K562 (cell line): ENCODE results near the gene GRK3. TPM values are rescaled to one million over a fixed set of nuclear protein-coding genes. Genes with fewer than 3 reads are reported as not detected.
"Not testable (repeated sequence)": the region's sequence is repeated elsewhere in the genome, so short reads cannot be mapped to it uniquely, and the experiment has no call there.

Source experiments
- ATAC-seq: fragments of 200-7000 bp; cut with Tn5 transposase; 3 replicates; pipeline ENCODE4 v1.9.1; 2020; ENCODE audit warnings: moderate library complexity
- BruUV-seq: library from RNA; stranded (reverse); fragments of 400-500 nt; replicated peaks from 2 replicates; lab custom pipeline; 2021; lab: Mats Ljungman, UMichigan
- CTCF ChIA-PET: fragments of 300-600 bp; formaldehyde crosslinking; extraction: SDS; loops from one replicate; lab custom pipeline; 2021; ENCODE audit warnings: low intra/inter-chr PET ratio; lab: Yijun Ruan, JAX
- POLR2A ChIA-PET: fragments of 300-600, 350-650 bp; sonication (Branson Sonifier 250); formaldehyde crosslinking; extraction: SDS; loops from one replicate; lab custom pipeline; 2021; ENCODE audit warnings: antibody characterized with exemption, inconsistent platforms; lab: Yijun Ruan, JAX
- DNase-seq, 4 experiments: peaks; one replicate each; pipeline versions ENCODE4 v3.0.0 to v3.0.0-alpha.2; 2011 to 2018; ENCODE audit warnings: low spot score in 3 of 4, mixed read lengths in 3 of 4; ENCODE audit errors: extremely low read depth in 1 of 4
- FAIRE-seq: peaks from 2 replicates; lab custom pipeline; 2011; peaks lifted over from hg19 to GRCh38; lab: Jason Lieb, UNC
- H2AFZ ChIP-seq: 2 replicates; pipeline ENCODE4 v1.6.0; 2011; ENCODE audit warnings: low read depth, low read length, control low read depth, inconsistent platforms
- H3K27ac ChIP-seq: fragments of 200-600 bp; 3 replicates; pipeline ENCODE4 v1.8.0; 2011; ENCODE audit warnings: low read depth, mild to moderate bottlenecking, control low read depth, inconsistent platforms, low read length, moderate library complexity, mixed read lengths; ENCODE audit errors: extremely low read depth
- H3K27me3 ChIP-seq, 2 experiments: fragments of 300-600 bp in 1 of 2; 2 replicates in 1 of 2; 3 replicates in 1 of 2; pipeline versions ENCODE4 v1.6.0 to v1.8.0; 2011; ENCODE audit warnings: inconsistent platforms in 2 of 2, low read length in 2 of 2, mild to moderate bottlenecking in 1 of 2, mixed read lengths in 1 of 2, moderate library complexity in 1 of 2; ENCODE audit not compliant: control insufficient read depth in 2 of 2, insufficient read depth in 2 of 2
- H3K36me3 ChIP-seq: fragments of 300-600 bp; 3 replicates; pipeline ENCODE4 v1.8.0; 2011; ENCODE audit warnings: mild to moderate bottlenecking, low read length, inconsistent platforms; ENCODE audit not compliant: control insufficient read depth, insufficient read depth
- H3K4me1 ChIP-seq, 2 experiments: fragments of 200-600 bp in 1 of 2; replicated peaks in 1 of 2; 2 replicates in 1 of 2; 3 replicates in 1 of 2; pipeline versions ENCODE4 v1.5.1 to v1.8.0; 2011; ENCODE audit warnings: inconsistent platforms in 2 of 2, low read length in 2 of 2, mild to moderate bottlenecking in 1 of 2, mixed read lengths in 1 of 2, moderate library complexity in 1 of 2; ENCODE audit not compliant: control insufficient read depth in 2 of 2, insufficient read depth in 2 of 2
- H3K4me2 ChIP-seq: 2 replicates; pipeline ENCODE4 v1.6.1; 2011; ENCODE audit warnings: low read length, control low read depth, inconsistent platforms, mixed read lengths; ENCODE audit not compliant: insufficient read depth
- H3K4me3 ChIP-seq: fragments of 200-600 bp; sonication (generic), shearing (Covaris generic); 2 replicates; pipeline ENCODE4 v1.5.1; 2016; ENCODE audit warnings: control low read depth, inconsistent platforms
- H3K79me2 ChIP-seq: fragments of 200-600 bp; 3 replicates; pipeline ENCODE4 v1.8.0; 2011; ENCODE audit warnings: low read length, inconsistent platforms; ENCODE audit not compliant: control insufficient read depth, insufficient read depth
- H3K9ac ChIP-seq, 2 experiments: 2 replicates each; pipeline versions ENCODE4 v1.6.0 to v1.6.1; 2011; ENCODE audit warnings: low read depth in 2 of 2, low read length in 2 of 2, control low read depth in 1 of 2, inconsistent platforms in 1 of 2, mild to moderate bottlenecking in 1 of 2, mixed read lengths in 1 of 2; ENCODE audit not compliant: insufficient read depth in 1 of 2
- H3K9me1 ChIP-seq: one replicate; pipeline ENCODE4 v1.6.0; 2011; ENCODE audit warnings: inconsistent platforms, mild to moderate bottlenecking, low read length, moderate library complexity; ENCODE audit not compliant: control insufficient read depth, insufficient read depth
- H3K9me3 ChIP-seq: replicated peaks from 2 replicates; pipeline ENCODE4 v1.5.1; 2011; ENCODE audit warnings: low read depth, low read length, inconsistent platforms; ENCODE audit not compliant: control insufficient read depth, insufficient read depth
- H4K20me1 ChIP-seq: replicated peaks from 2 replicates; pipeline ENCODE4 v1.6.1; 2011; ENCODE audit warnings: low read length, inconsistent platforms, mixed read lengths; ENCODE audit not compliant: control insufficient read depth, insufficient read depth
- ETV6 ChIP-seq, 3 experiments: fragments of 150-350 bp in 1 of 3; sonication (generic) in 1 of 3; formaldehyde crosslinking in 1 of 3; IDR thresholded peaks; 2 replicates each; pipeline versions ENCODE4 v1.6.1 to v1.8.0; 2014 to 2022; ENCODE audit warnings: borderline replicate concordance in 2 of 3, low read depth in 2 of 3, antibody characterized with exemption in 1 of 3, low read length in 1 of 3, mild to moderate bottlenecking in 1 of 3, missing genetic modification reagents in 1 of 3
- TEAD1 ChIP-seq, 2 experiments: fragments of 450-650 bp in 1 of 2; sonication (generic) in 1 of 2; formaldehyde crosslinking; IDR thresholded peaks; 2 replicates each; pipeline versions ENCODE4 v1.4.0 to v1.8.0; 2020 to 2022; ENCODE audit warnings: mild to moderate bottlenecking in 2 of 2, missing genetic modification reagents in 1 of 2
- ZNF431 ChIP-seq: sonication (generic); formaldehyde crosslinking; IDR thresholded peaks from 2 replicates; pipeline ENCODE4 v1.8.0; 2022; ENCODE audit warnings: mild to moderate bottlenecking, missing genetic modification reagents
- WGBS: fragments of 100-300 bp; shearing (Covaris generic); methylation state at CpG from one replicate; pipeline ENCODE4 v1.1.6; 2016; ENCODE audit warnings: low coverage, mixed read lengths; ENCODE audit not compliant: insufficient coverage; ENCODE audit errors: missing lambda C conversion rate; 5-methylcytosine and 5-hydroxymethylcytosine counted together
- in situ Hi-C: fragments of 300-500 bp; cut with MboI; formaldehyde crosslinking; loops from 4 replicates; pipeline ENCODE4 v1.15.0; 2018; ENCODE audit warnings: inconsistent platforms, mixed read lengths
- intact Hi-C: fragments of 100-400 bp; cut with micrococcal nuclease; formaldehyde crosslinking; loops from 2 replicates; pipeline ENCODE4 v1.14.2; 2022
- polyA plus RNA-seq, 8 experiments: library from polyadenylated mRNA; depleted of rRNA in 4 of 8; stranded (reverse) in 5 of 8; unstranded in 3 of 8; fragments of >200 nt; fragmentation: Nextera tagmentation in 2 of 8; fragmentation: Illumina TruSeq in 1 of 8; extraction: Ambion mirVana in 2 of 8; extraction: Trizol in 1 of 8; gene quantifications; 2 replicates each; pipeline versions ENCODE4 v1.2.1 to v1.2.3, GENCODE V29; 2011 to 2014; ENCODE audit warnings: inconsistent platforms in 1 of 8, missing spikeins in 1 of 8
- total RNA-seq, 7 experiments: library from RNA; depleted of rRNA in 6 of 7; stranded (reverse); fragments of >200 nt in 6 of 7; fragmentation: Illumina TruSeq in 2 of 7; extraction: Trizol in 2 of 7; gene quantifications; 2 replicates each; pipeline versions ENCODE4 v1.2.1 to v1.2.3, GENCODE V29; 2011 to 2021; ENCODE audit warnings: low replicate concordance in 1 of 7
- TF ChIP-seq, protein P1 (sequence below), 2 experiments: fragments of 450-650 bp; IDR thresholded peaks; 2 replicates each; pipeline ENCODE4 v1.6.1; 2018; ENCODE audit warnings: mild to moderate bottlenecking in 2 of 2, low read depth in 1 of 2; ENCODE audit not compliant: partially characterized antibody in 2 of 2

GRK3 gene
- total and polyA plus RNA-seq, 9 of the 15 experiments (the other 6 are each of a cell fraction or from before 2014, with no cell fraction given) = 1.4 to 7.6 (median 3.6) TPM

DNA sequence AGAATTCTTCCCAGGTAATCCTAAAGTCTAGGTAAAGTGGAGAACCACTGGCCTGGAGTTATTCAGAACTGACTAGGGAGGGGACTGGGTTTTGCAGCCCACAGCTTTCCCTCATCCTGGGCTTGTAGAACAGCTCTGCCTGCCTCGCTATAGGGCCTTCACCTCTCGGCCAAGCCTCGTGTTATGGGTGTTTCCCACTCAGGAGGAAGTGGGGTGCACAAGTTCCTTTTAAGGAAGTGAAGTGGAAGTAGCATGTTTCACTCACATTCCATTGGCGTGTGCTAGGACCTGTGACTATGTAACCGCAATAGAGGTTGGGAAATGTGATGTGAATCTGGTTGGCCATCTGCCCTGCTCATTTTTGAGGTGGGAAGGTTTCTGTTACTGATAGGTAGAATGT is 20.5 kb downstream of the GRK3 start (continued):
- TF ChIP-seq TEAD1 (CRISPR knock-in tag; IDR thresholded peaks at IDR 0.05) (peak in 1 of 2 experiments; percentile 59; a peak in 1 of 4 replicates), ETV6 (IDR thresholded peaks at IDR 0.05; ENCODE audit: borderline replicate concordance in 1 of 2, low read depth in 2 of 2, low read length in 1 of 2) (peak in 1 of 2 experiments; percentile 70; a peak in 2 of 4 replicates)
- not testable (repeated sequence) for TF ChIP-seq ETV6 (CRISPR knock-in tag; IDR thresholded peaks at IDR 0.05; ENCODE audit: borderline replicate concordance)

DNA sequence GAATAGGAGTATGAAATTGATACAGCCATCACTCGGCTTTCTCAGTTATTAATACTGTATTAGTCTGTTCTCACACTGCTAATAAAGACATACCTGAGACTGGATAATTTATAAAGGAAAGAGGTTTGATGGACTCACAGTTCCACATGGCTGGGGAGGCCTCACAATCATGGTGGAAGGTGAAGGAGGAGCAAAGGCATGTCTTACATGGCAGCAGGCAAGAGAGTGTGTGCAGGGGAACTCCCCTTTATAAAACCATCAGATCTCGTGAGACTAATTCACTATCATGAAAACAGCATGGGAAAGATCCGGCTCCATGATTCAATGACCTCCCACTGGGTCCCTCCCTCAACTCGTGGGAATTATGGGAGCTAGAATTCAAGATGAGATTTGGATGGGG is 25.2 kb downstream of the GRK3 start:
- 48% methylated on average over 4 of the region's 4 CpGs for WGBS
- H3K4me2 ChIP-seq, H2AFZ ChIP-seq, H3K27me3 ChIP-seq, H3K9me3 ChIP-seq, BruUV-seq, H3K4me1 ChIP-seq, H3K27ac ChIP-seq, FAIRE-seq, H3K79me2 ChIP-seq, H3K4me3 ChIP-seq, CTCF ChIA-PET, H3K9me1 ChIP-seq, POLR2A ChIA-PET, H3K9ac ChIP-seq, DNase-seq, H3K36me3 ChIP-seq, ATAC-seq, H4K20me1 ChIP-seq, in situ Hi-C loops: not testable (repeated sequence)
- intact Hi-C loops = loop anchor here (10.0 kb wide), 1 partner anchor 305 kb away; no protein-coding TSS in a partner anchor
- peak; percentile 89 for TF ChIP-seq ZNF431

DNA sequence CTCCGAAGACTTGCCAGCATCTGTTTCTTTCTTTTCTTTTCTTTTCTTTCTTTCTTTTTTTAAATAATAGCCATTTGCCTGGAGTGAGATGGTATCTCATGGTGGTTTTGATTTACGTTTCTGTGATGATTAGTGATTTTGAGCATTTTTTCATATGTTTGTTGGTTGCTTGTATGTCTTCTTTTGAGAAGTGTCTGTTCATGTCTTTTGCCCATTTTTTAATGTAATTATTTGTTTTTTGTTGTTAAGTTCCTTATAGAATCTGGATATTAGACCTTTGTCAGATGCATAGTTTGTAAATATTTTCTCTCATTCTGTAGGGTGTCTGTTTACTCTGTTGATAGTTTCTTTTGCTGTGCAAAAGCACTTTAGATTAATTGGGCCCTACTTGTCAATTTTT is 28.8 kb downstream of the GRK3 start:
- FAIRE-seq, H3K9me3 ChIP-seq, BruUV-seq, H3K4me3 ChIP-seq, H3K9ac ChIP-seq, H4K20me1 ChIP-seq, H3K9me1 ChIP-seq, intact Hi-C loops, in situ Hi-C loops, DNase-seq, H3K36me3 ChIP-seq, H2AFZ ChIP-seq, H3K27me3 ChIP-seq, ATAC-seq, H3K27ac ChIP-seq, H3K79me2 ChIP-seq, POLR2A ChIA-PET, H3K4me2 ChIP-seq, H3K4me1 ChIP-seq, CTCF ChIA-PET: not testable (repeated sequence)
- 54% methylated on average over 2 of the region's 2 CpGs for WGBS
- TF ChIP-seq, protein P1, sequence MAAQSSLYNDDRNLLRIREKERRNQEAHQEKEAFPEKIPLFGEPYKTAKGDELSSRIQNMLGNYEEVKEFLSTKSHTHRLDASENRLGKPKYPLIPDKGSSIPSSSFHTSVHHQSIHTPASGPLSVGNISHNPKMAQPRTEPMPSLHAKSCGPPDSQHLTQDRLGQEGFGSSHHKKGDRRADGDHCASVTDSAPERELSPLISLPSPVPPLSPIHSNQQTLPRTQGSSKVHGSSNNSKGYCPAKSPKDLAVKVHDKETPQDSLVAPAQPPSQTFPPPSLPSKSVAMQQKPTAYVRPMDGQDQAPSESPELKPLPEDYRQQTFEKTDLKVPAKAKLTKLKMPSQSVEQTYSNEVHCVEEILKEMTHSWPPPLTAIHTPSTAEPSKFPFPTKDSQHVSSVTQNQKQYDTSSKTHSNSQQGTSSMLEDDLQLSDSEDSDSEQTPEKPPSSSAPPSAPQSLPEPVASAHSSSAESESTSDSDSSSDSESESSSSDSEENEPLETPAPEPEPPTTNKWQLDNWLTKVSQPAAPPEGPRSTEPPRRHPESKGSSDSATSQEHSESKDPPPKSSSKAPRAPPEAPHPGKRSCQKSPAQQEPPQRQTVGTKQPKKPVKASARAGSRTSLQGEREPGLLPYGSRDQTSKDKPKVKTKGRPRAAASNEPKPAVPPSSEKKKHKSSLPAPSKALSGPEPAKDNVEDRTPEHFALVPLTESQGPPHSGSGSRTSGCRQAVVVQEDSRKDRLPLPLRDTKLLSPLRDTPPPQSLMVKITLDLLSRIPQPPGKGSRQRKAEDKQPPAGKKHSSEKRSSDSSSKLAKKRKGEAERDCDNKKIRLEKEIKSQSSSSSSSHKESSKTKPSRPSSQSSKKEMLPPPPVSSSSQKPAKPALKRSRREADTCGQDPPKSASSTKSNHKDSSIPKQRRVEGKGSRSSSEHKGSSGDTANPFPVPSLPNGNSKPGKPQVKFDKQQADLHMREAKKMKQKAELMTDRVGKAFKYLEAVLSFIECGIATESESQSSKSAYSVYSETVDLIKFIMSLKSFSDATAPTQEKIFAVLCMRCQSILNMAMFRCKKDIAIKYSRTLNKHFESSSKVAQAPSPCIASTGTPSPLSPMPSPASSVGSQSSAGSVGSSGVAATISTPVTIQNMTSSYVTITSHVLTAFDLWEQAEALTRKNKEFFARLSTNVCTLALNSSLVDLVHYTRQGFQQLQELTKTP (IDR thresholded peaks at IDR 0.05; ENCODE audit: low read depth in 1 of 2, partially characterized antibody in 2 of 2) = peak in 1 of 2 experiments; percentile 90
